Activated naive CD4-positive, alpha-beta T cell treated with anti-CD3 and anti-CD28 coated beads for 36 hours (primary cell): Measurements from ENCODE around the gene RPL15. TPM values are rescaled to one million over a fixed set of nuclear protein-coding genes. Genes with fewer than 3 reads are reported as not detected.
"Not testable (repeated sequence)": the region's sequence is repeated elsewhere in the genome, so short reads cannot be mapped to it uniquely, and the experiment has no call there.

ENCODE experiments used
- CTCF ChIA-PET: fragments of 350-600 bp; sonication (Branson Sonifier 250); formaldehyde crosslinking; loops from one replicate; lab custom pipeline; 2021; ENCODE audit warnings: antibody characterized with exemption; lab: Charles Lee
- DNase-seq: peaks from one replicate; pipeline ENCODE4 v3.0.0-alpha.2; 2020
- H3K27ac Mint-ChIP-seq: one replicate; pipeline ENCODE4 v1.8.0; 2021; ENCODE audit warnings: mild to moderate bottlenecking, mixed read lengths
- H3K27me3 Mint-ChIP-seq: one replicate; pipeline ENCODE4 v1.8.0; 2021; ENCODE audit warnings: low read depth, mixed read lengths
- H3K36me3 Mint-ChIP-seq: one replicate; pipeline ENCODE4 v1.8.0; 2021; ENCODE audit warnings: low read depth, mixed read lengths
- H3K4me1 Mint-ChIP-seq: one replicate; pipeline ENCODE4 v1.8.0; 2021; ENCODE audit warnings: low read depth, mixed read lengths
- H3K4me3 Mint-ChIP-seq: one replicate; pipeline ENCODE4 v1.8.0; 2021; ENCODE audit warnings: mild to moderate bottlenecking, moderate library complexity, mixed read lengths
- H3K9me3 Mint-ChIP-seq: one replicate; pipeline ENCODE4 v1.8.0; 2021; ENCODE audit warnings: mixed read lengths
- intact Hi-C: fragments of 100-400 bp; cut with micrococcal nuclease; formaldehyde crosslinking; loops from one replicate; pipeline ENCODE4 v1.15.1; 2023
- total RNA-seq, 2 experiments: library from RNA; stranded (reverse); gene quantifications; one replicate each; pipeline ENCODE4 v1.2.3, GENCODE V29; 2021

RPL15 gene
- 1,000 to 10,000 TPM; 2,861 to 2,959 TPM for total RNA-seq

- no peaks in the 10 kb centered on the region for H3K27me3 Mint-ChIP-seq
- peak within 1 kb of the TSS; percentile 94 for H3K4me3 Mint-ChIP-seq
- peaks cover 40% of the 10 kb centered on the region for H3K36me3 Mint-ChIP-seq
- intact Hi-C loops: loop anchor here (1.0 to 10.0 kb wide), 6 partner anchors 28 to 714 kb away; partner anchors contain the start of genes NR1D2 and UBE2E2
- CTCF ChIA-PET: no interaction called here
- DNase-seq: peak; percentile 97
- peaks cover 47% of the 10 kb centered on the region for H3K4me1 Mint-ChIP-seq
- peak within 1 kb of the TSS; percentile 99 for H3K27ac Mint-ChIP-seq
- H3K9me3 Mint-ChIP-seq: no peaks in the 10 kb centered on the region
Measured at GRCh38 chr3:23916886-23917678, at the start of gene RPL15, which contains the start of gene NKIRAS1. RPL15 (plus strand) TSS chr3:23917132; CDS start chr3:23917860, 728 bp downstream. NKIRAS1 (minus strand) TSS chr3:23916990; CDS start chr3:23910904, 6,086 bp downstream.

DNA sequence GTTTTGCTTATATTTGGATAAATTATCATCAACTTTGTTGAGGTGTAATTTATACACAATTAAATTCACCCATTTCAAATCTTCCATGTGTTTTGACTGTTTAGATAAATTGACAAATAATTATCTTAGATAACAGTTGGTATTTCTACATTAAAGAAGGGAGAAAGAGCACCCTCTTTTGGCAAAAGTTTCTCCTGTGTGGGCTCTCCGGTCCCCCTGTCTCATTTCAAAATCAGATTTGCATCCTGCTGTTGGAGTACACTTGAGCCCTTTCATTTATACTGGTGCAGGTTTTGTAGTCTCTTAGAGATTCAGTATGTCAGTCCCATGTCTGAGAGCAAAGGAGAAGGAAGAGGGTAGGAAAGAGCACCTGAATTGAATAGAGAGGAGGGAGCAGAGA, 49.5 kb upstream of the RPL15 start:
- H3K9me3 Mint-ChIP-seq: no peaks in the 10 kb centered on the region
- H3K27me3 Mint-ChIP-seq: no peaks in the 10 kb centered on the region
- no peak overlapping the region for H3K27ac Mint-ChIP-seq
- H3K4me1 Mint-ChIP-seq: peaks cover 23% of the 10 kb centered on the region
- no peaks in the 10 kb centered on the region for H3K36me3 Mint-ChIP-seq
- DNase-seq: no peak
- CTCF ChIA-PET: no interaction called here
- intact Hi-C loops: loop anchor here (10.0 kb wide), 1 partner anchor 943 kb away; no protein-coding TSS in a partner anchor
- no peak overlapping the region for H3K4me3 Mint-ChIP-seq

- no peaks in the 10 kb centered on the region for H3K27me3 Mint-ChIP-seq
- intact Hi-C loops: loop anchor here (10.0 kb wide), 1 partner anchor 943 kb away; no protein-coding TSS in a partner anchor
- no peak for DNase-seq
- H3K4me3 Mint-ChIP-seq: no peak overlapping the region
- H3K36me3 Mint-ChIP-seq: no peaks in the 10 kb centered on the region
- CTCF ChIA-PET: no interaction called here
- no peaks in the 10 kb centered on the region for H3K9me3 Mint-ChIP-seq
- H3K27ac Mint-ChIP-seq: no peak overlapping the region
- peaks cover 23% of the 10 kb centered on the region for H3K4me1 Mint-ChIP-seq
Measured at GRCh38 chr3:23867838-23868237, 49.1 kb upstream of the RPL15 start.

GRCh38 chr3:23869977-23870662, 46.8 kb upstream of the RPL15 start:
- H3K27me3 Mint-ChIP-seq: no peaks in the 10 kb centered on the region
- CTCF ChIA-PET: interaction anchor here (0.6 to 1.2 kb wide), 2 partner anchors 22 to 36 kb away, joined by 3 to 5 read pairs; no protein-coding TSS in a partner anchor
- H3K4me3 Mint-ChIP-seq: no peak overlapping the region
- H3K4me1 Mint-ChIP-seq: peaks cover 19% of the 10 kb centered on the region
- H3K9me3 Mint-ChIP-seq: no peaks in the 10 kb centered on the region
- intact Hi-C loops: loop anchor here (10.0 kb wide), 1 partner anchor 945 kb away; no protein-coding TSS in a partner anchor
- DNase-seq: no peak
- H3K27ac Mint-ChIP-seq: no peak overlapping the region
- no peaks in the 10 kb centered on the region for H3K36me3 Mint-ChIP-seq

- H3K4me3 Mint-ChIP-seq, H3K27me3 Mint-ChIP-seq, DNase-seq, H3K9me3 Mint-ChIP-seq, intact Hi-C loops, H3K27ac Mint-ChIP-seq, CTCF ChIA-PET, H3K36me3 Mint-ChIP-seq: not testable (repeated sequence)
- H3K4me1 Mint-ChIP-seq: peaks cover 14% of the 10 kb centered on the region
Measured at GRCh38 chr3:23870663-23871043, 46.3 kb upstream of the RPL15 start.

DNA sequence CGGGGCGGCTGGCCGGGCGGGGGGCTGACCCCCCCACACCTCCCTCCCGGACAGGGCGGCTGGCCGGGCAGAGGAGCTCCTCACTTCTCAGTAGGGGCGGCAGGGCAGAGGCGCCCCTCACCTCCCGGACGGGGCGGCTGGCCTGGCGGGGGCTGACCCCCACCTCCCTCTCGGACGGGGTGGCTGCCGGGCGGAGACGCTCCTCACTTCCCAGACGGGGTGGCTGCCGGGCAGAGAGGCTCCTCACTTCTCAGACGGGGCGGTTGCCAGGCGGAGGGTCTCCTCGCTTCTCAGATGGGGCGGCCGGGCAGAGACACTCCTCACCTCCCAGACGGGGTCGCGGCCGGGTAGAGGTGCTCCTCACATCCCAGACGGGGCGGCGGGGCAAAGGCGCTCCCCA, 45.6 kb upstream of the RPL15 start:
- H3K9me3 Mint-ChIP-seq, H3K4me1 Mint-ChIP-seq, CTCF ChIA-PET, H3K27me3 Mint-ChIP-seq, H3K4me3 Mint-ChIP-seq, DNase-seq, intact Hi-C loops, H3K27ac Mint-ChIP-seq, H3K36me3 Mint-ChIP-seq: not testable (repeated sequence)

- CTCF ChIA-PET: no interaction called here
- H3K27ac Mint-ChIP-seq: no peak overlapping the region
- peaks cover 11% of the 10 kb centered on the region for H3K4me1 Mint-ChIP-seq
- no peaks in the 10 kb centered on the region for H3K36me3 Mint-ChIP-seq
- intact Hi-C loops: no loop called here
- no peaks in the 10 kb centered on the region for H3K9me3 Mint-ChIP-seq
- no peak overlapping the region for H3K4me3 Mint-ChIP-seq
- H3K27me3 Mint-ChIP-seq: no peaks in the 10 kb centered on the region
- DNase-seq: no peak
Measured at GRCh38 chr3:23872330-23872729, 44.6 kb upstream of the RPL15 start.

GRCh38 chr3:23873941-23874340, 43.0 kb upstream of the RPL15 start:
- intact Hi-C loops: no loop called here
- Mint-ChIP-seq H3K36me3 (no peaks in the 10 kb centered on the region), H3K4me1 (peaks cover 9% of the 10 kb centered on the region), H3K9me3 (no peaks in the 10 kb centered on the region), H3K4me3 (no peak overlapping the region), H3K27me3 (no peaks in the 10 kb centered on the region), H3K27ac (no peak overlapping the region)
- CTCF ChIA-PET: no interaction called here
- DNase-seq: no peak

- CTCF ChIA-PET: no interaction called here
- Mint-ChIP-seq H3K4me3 (no peak overlapping the region), H3K9me3 (no peaks in the 10 kb centered on the region), H3K27me3 (no peaks in the 10 kb centered on the region), H3K4me1 (peaks cover 13% of the 10 kb centered on the region), H3K27ac (no peak overlapping the region), H3K36me3 (no peaks in the 10 kb centered on the region)
- DNase-seq: no peak
- intact Hi-C loops: no loop called here
Measured at GRCh38 chr3:23874359-23875112, 42.4 kb upstream of the RPL15 start.

DNA sequence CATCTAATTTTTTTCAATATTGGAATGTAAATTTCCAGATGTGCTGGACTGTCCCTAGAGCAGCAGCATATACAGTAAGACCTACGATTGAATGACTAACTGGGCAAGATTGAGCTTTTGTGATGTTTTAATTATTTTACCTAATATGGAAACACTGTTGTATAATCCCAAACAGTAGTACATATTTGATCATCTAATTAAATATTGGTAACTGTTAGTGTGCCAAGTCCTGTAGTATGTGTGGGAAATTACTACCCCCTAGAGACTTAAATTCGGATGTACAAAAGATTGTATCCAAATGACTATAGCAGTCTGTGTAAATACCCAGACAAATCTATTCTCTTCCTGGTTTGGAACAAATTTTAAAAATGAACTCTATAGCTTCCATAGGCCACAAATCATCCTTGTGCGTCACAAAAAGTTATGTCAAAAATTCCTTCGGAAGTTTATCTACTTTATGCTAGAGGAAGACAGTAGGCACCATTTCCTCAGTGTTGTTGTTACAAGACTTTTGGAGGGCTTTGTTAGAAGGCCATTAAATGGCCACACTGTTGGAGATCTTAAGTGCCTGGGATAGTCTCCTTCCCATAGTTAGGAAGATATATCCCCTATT, 41.7 kb upstream of the RPL15 start:
- Mint-ChIP-seq H3K27ac (no peak overlapping the region), H3K4me1 (peaks cover 15% of the 10 kb centered on the region), H3K27me3 (no peaks in the 10 kb centered on the region), H3K9me3 (no peaks in the 10 kb centered on the region), H3K4me3 (no peak overlapping the region), H3K36me3 (no peaks in the 10 kb centered on the region)
- CTCF ChIA-PET: no interaction called here
- DNase-seq: no peak
- intact Hi-C loops: no loop called here

DNA sequence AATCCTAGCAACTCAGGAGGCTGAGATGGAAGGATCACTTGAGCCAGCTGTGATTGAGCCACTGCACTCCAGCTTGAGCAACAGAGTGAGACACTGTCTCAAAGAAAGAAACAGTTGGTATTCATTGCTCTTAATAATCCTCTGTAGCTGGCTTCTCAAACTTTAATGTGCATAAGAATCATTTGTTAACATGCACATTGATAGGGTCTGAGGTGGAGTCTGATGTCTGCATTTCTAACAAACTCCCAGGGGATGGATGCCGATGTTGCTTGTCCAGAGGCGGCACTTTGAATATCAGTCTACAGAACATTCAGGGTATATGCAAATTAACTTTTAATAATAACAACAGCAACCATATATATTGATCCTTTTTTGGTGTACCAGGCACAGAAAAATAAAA, 40.0 kb upstream of the RPL15 start:
- intact Hi-C loops: no loop called here
- Mint-ChIP-seq H3K4me3 (no peak overlapping the region), H3K27me3 (no peaks in the 10 kb centered on the region), H3K9me3 (no peaks in the 10 kb centered on the region), H3K36me3 (peaks cover 7% of the 10 kb centered on the region), H3K27ac (no peak overlapping the region), H3K4me1 (peaks cover 28% of the 10 kb centered on the region)
- DNase-seq: no peak
- CTCF ChIA-PET: interaction anchor here (0.8 to 1.0 kb wide), 4 partner anchors 8 to 912 kb away, joined by 3 to 5 read pairs (median 4); no protein-coding TSS in a partner anchor
